Measurements from ENCODE around the gene ARHGAP10.

ARHGAP10 gene

GRCh38 chr4:148057984-148058859 lies 326.3 kb downstream of the ARHGAP10 start:
- no peaks in the 10 kb centered on the region for H3K9me3 ChIP-seq (ENCODE audit: control insufficient read depth, insufficient read depth, low read depth, low read length)
- no peak overlapping the region for H3K9ac ChIP-seq (ENCODE audit: low read length)
- H3K4me3 ChIP-seq (ENCODE audit: low read depth, low read length), result no peak overlapping the region
- no peak overlapping the region for H3K27ac ChIP-seq (ENCODE audit: low read depth, low read length)
- no peaks in the 10 kb centered on the region for H3K27me3 ChIP-seq (ENCODE audit: control insufficient read depth, insufficient read depth, low read length)
- no peaks in the 10 kb centered on the region for H3K36me3 ChIP-seq (ENCODE audit: control insufficient read depth, insufficient read depth, low read length)
- peaks cover 33% of the 10 kb centered on the region for H3K4me1 ChIP-seq (ENCODE audit: control insufficient read depth, insufficient read depth, low read length)

GRCh38 chr4:148059617-148060180 lies 327.8 kb downstream of the ARHGAP10 start:
- Histone ChIP-seq H3K36me3 (ENCODE audit: control insufficient read depth, insufficient read depth, low read length) (no peaks in the 10 kb centered on the region), H3K4me3 (ENCODE audit: low read depth, low read length) (no peak overlapping the region), H3K9ac (ENCODE audit: low read length) (no peak overlapping the region), H3K27me3 (ENCODE audit: control insufficient read depth, insufficient read depth, low read length) (no peaks in the 10 kb centered on the region), H3K27ac (ENCODE audit: low read depth, low read length) (no peak overlapping the region), H3K9me3 (ENCODE audit: control insufficient read depth, insufficient read depth, low read depth, low read length) (no peaks in the 10 kb centered on the region), H3K4me1 (ENCODE audit: control insufficient read depth, insufficient read depth, low read length) (peaks cover 33% of the 10 kb centered on the region)

GRCh38 chr4:148060264-148061140 lies 328.6 kb downstream of the ARHGAP10 start:
- no peak overlapping the region for H3K27ac ChIP-seq (ENCODE audit: low read depth, low read length)
- no peak overlapping the region for H3K4me3 ChIP-seq (ENCODE audit: low read depth, low read length)
- H3K27me3 ChIP-seq (ENCODE audit: control insufficient read depth, insufficient read depth, low read length), result no peaks in the 10 kb centered on the region
- H3K9me3 ChIP-seq (ENCODE audit: control insufficient read depth, insufficient read depth, low read depth, low read length), result no peaks in the 10 kb centered on the region
- H3K4me1 ChIP-seq (ENCODE audit: control insufficient read depth, insufficient read depth, low read length), result peaks cover 33% of the 10 kb centered on the region
- no peak overlapping the region for H3K9ac ChIP-seq (ENCODE audit: low read length)
- no peaks in the 10 kb centered on the region for H3K36me3 ChIP-seq (ENCODE audit: control insufficient read depth, insufficient read depth, low read length)

GRCh38 chr4:148061141-148061481 lies 329.2 kb downstream of the ARHGAP10 start:
- H3K36me3 ChIP-seq (ENCODE audit: control insufficient read depth, insufficient read depth, low read length), result no peaks in the 10 kb centered on the region
- H3K4me3 ChIP-seq (ENCODE audit: low read depth, low read length), result no peak overlapping the region
- peaks cover 33% of the 10 kb centered on the region for H3K4me1 ChIP-seq (ENCODE audit: control insufficient read depth, insufficient read depth, low read length)
- H3K27me3 ChIP-seq (ENCODE audit: control insufficient read depth, insufficient read depth, low read length), result no peaks in the 10 kb centered on the region
- H3K9ac ChIP-seq (ENCODE audit: low read length), result no peak overlapping the region
- no peak overlapping the region for H3K27ac ChIP-seq (ENCODE audit: low read depth, low read length)
- no peaks in the 10 kb centered on the region for H3K9me3 ChIP-seq (ENCODE audit: control insufficient read depth, insufficient read depth, low read depth, low read length)

- H3K4me3 ChIP-seq (ENCODE audit: low read depth, low read length), result no peak overlapping the region
- no peaks in the 10 kb centered on the region for H3K36me3 ChIP-seq (ENCODE audit: control insufficient read depth, insufficient read depth, low read length)
- H3K27ac ChIP-seq (ENCODE audit: low read depth, low read length), result no peak overlapping the region
- no peaks in the 10 kb centered on the region for H3K27me3 ChIP-seq (ENCODE audit: control insufficient read depth, insufficient read depth, low read length)
- no peaks in the 10 kb centered on the region for H3K9me3 ChIP-seq (ENCODE audit: control insufficient read depth, insufficient read depth, low read depth, low read length)
- no peak overlapping the region for H3K9ac ChIP-seq (ENCODE audit: low read length)
- peaks cover 33% of the 10 kb centered on the region for H3K4me1 ChIP-seq (ENCODE audit: control insufficient read depth, insufficient read depth, low read length)
These were observed 329.9 kb downstream of the ARHGAP10 start for GRCh38 chr4:148061795-148062194.

- no peak overlapping the region for H3K4me3 ChIP-seq (ENCODE audit: low read depth, low read length)
- no peak overlapping the region for H3K9ac ChIP-seq (ENCODE audit: low read length)
- no peaks in the 10 kb centered on the region for H3K9me3 ChIP-seq (ENCODE audit: control insufficient read depth, insufficient read depth, low read depth, low read length)
- peaks cover 33% of the 10 kb centered on the region for H3K4me1 ChIP-seq (ENCODE audit: control insufficient read depth, insufficient read depth, low read length)
- H3K27me3 ChIP-seq (ENCODE audit: control insufficient read depth, insufficient read depth, low read length), result no peaks in the 10 kb centered on the region
- no peaks in the 10 kb centered on the region for H3K36me3 ChIP-seq (ENCODE audit: control insufficient read depth, insufficient read depth, low read length)
- no peak overlapping the region for H3K27ac ChIP-seq (ENCODE audit: low read depth, low read length)
These were observed 330.5 kb downstream of the ARHGAP10 start for GRCh38 chr4:148062301-148062950.

GRCh38 chr4:148064451-148064850 lies 332.6 kb downstream of the ARHGAP10 start:
- Histone ChIP-seq H3K27ac (ENCODE audit: low read depth, low read length) (no peak overlapping the region), H3K4me3 (ENCODE audit: low read depth, low read length) (no peak overlapping the region), H3K4me1 (ENCODE audit: control insufficient read depth, insufficient read depth, low read length) (peaks cover 29% of the 10 kb centered on the region), H3K27me3 (ENCODE audit: control insufficient read depth, insufficient read depth, low read length) (no peaks in the 10 kb centered on the region), H3K9me3 (ENCODE audit: control insufficient read depth, insufficient read depth, low read depth, low read length) (no peaks in the 10 kb centered on the region), H3K36me3 (ENCODE audit: control insufficient read depth, insufficient read depth, low read length) (no peaks in the 10 kb centered on the region), H3K9ac (ENCODE audit: low read length) (no peak overlapping the region)

- peaks cover 25% of the 10 kb centered on the region for H3K4me1 ChIP-seq (ENCODE audit: control insufficient read depth, insufficient read depth, low read length)
- H3K9me3 ChIP-seq (ENCODE audit: control insufficient read depth, insufficient read depth, low read depth, low read length), result no peaks in the 10 kb centered on the region
- no peaks in the 10 kb centered on the region for H3K27me3 ChIP-seq (ENCODE audit: control insufficient read depth, insufficient read depth, low read length)
- H3K36me3 ChIP-seq (ENCODE audit: control insufficient read depth, insufficient read depth, low read length), result no peaks in the 10 kb centered on the region
- no peak overlapping the region for H3K9ac ChIP-seq (ENCODE audit: low read length)
- H3K27ac ChIP-seq (ENCODE audit: low read depth, low read length), result no peak overlapping the region
- H3K4me3 ChIP-seq (ENCODE audit: low read depth, low read length), result no peak overlapping the region
These were observed 333.2 kb downstream of the ARHGAP10 start for GRCh38 chr4:148065075-148065474.

- H3K36me3 ChIP-seq (ENCODE audit: control insufficient read depth, insufficient read depth, low read length), result no peaks in the 10 kb centered on the region
- no peak overlapping the region for H3K4me3 ChIP-seq (ENCODE audit: low read depth, low read length)
- H3K9me3 ChIP-seq (ENCODE audit: control insufficient read depth, insufficient read depth, low read depth, low read length), result no peaks in the 10 kb centered on the region
- H3K4me1 ChIP-seq (ENCODE audit: control insufficient read depth, insufficient read depth, low read length), result peaks cover 5% of the 10 kb centered on the region; the same call in 1 of the 2 replicates
- no peak overlapping the region for H3K9ac ChIP-seq (ENCODE audit: low read length)
- H3K27me3 ChIP-seq (ENCODE audit: control insufficient read depth, insufficient read depth, low read length), result no peaks in the 10 kb centered on the region
- H3K27ac ChIP-seq (ENCODE audit: low read depth, low read length), result no peak overlapping the region
These were observed 335.5 kb downstream of the ARHGAP10 start for GRCh38 chr4:148067301-148067916.

- Histone ChIP-seq H3K4me3 (ENCODE audit: low read depth, low read length) (no peak overlapping the region), H3K9me3 (ENCODE audit: control insufficient read depth, insufficient read depth, low read depth, low read length) (peaks cover 5% of the 10 kb centered on the region; the same call in 1 of the 2 replicates), H3K9ac (ENCODE audit: low read length) (no peak overlapping the region), H3K27ac (ENCODE audit: low read depth, low read length) (no peak overlapping the region), H3K36me3 (ENCODE audit: control insufficient read depth, insufficient read depth, low read length) (peaks cover 4% of the 10 kb centered on the region), H3K4me1 (ENCODE audit: control insufficient read depth, insufficient read depth, low read length) (peaks cover 5% of the 10 kb centered on the region; the same call in 1 of the 2 replicates), H3K27me3 (ENCODE audit: control insufficient read depth, insufficient read depth, low read length) (no peaks in the 10 kb centered on the region)
These were observed 336.4 kb downstream of the ARHGAP10 start for GRCh38 chr4:148068065-148068911.

Measured in HUES6 (cell line).